ENCODE results near the gene RPL27A. TPM values are rescaled to one million over a fixed set of nuclear protein-coding genes. Genes with fewer than 3 reads are reported as not detected.

Gene RPL27A
- total RNA-seq, 1 experiment from 2014 or later = 1,055 TPM

DNA sequence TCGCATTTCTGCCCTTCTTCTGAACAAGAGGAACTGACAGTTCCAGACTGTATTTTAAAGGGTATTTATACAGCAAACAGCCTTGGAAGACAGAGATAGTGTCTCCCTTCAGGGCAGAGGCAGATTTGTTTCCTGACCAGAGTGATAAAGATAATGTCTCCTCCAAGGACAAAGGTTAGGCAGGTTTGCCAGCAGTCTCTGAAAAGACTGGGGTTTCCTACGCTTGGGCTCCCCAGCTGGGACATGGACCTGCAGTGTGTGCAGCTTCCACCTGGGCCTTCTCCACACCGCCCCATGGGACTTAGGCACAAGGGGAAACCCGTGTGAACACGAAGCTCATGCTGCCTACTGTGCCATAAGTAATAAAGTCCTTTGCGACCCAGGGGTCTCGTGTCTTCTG is 42.1 kb downstream of the RPL27A start:
- POLR2A ChIA-PET = no interaction called here
- RAD21 ChIA-PET (ENCODE audit: low non-redundant PET in 1 of 2, low total read pairs in 2 of 2, uncharacterized antibody in 2 of 2, unreplicated experiment in 2 of 2) = no interaction called here
- Histone ChIP-seq H3K4me3 (replicated peaks in 1 of 2; ENCODE audit: low read depth in 1 of 2, low read length in 2 of 2) (no peak overlapping the region), H3K36me3 (ENCODE audit: control insufficient read depth in 1 of 2, insufficient read depth in 2 of 2, low read length in 2 of 2) (no peaks in the 10 kb centered on the region), H2AFZ (ENCODE audit: low read depth, low read length, poor library complexity, severe bottlenecking) (no peak overlapping the region), H3K9me3 (ENCODE audit: control insufficient read depth in 1 of 2, insufficient read depth in 1 of 2, low read depth in 1 of 2, low read length in 2 of 2) (no peaks in the 10 kb centered on the region), H3K27me3 (ENCODE audit: insufficient read depth, low read length) (no peaks in the 10 kb centered on the region), H3K9me2 (ENCODE audit: insufficient read depth) (no peaks in the 10 kb centered on the region), H4K20me1 (ENCODE audit: insufficient read depth) (no peaks in the 10 kb centered on the region), H3K9ac (ENCODE audit: low read length) (no peak overlapping the region), H3K27ac (ENCODE audit: low read depth, low read length) (no peak overlapping the region), H3K4me2 (ENCODE audit: low read length) (no peak overlapping the region), H3K4me1 (ENCODE audit: control insufficient read depth in 1 of 2, insufficient read depth in 2 of 2, low read length in 2 of 2) (peaks cover 26 to 40% of the 10 kb centered on the region in 2 experiments), H3K79me2 (ENCODE audit: insufficient read depth, low read length) (no peaks in the 10 kb centered on the region)
- TF ChIP-seq ZFX (IDR thresholded peaks at IDR 0.05) = no peak
- CTCF ChIA-PET = no interaction called here
- BruUV-seq (replicated peaks) = no TSS peak
- ATAC-seq (no peak), DNase-seq (ENCODE audit: low read depth, low spot score) (no peak)
- intact Hi-C loops (cut with micrococcal nuclease) = no loop called here

DNA sequence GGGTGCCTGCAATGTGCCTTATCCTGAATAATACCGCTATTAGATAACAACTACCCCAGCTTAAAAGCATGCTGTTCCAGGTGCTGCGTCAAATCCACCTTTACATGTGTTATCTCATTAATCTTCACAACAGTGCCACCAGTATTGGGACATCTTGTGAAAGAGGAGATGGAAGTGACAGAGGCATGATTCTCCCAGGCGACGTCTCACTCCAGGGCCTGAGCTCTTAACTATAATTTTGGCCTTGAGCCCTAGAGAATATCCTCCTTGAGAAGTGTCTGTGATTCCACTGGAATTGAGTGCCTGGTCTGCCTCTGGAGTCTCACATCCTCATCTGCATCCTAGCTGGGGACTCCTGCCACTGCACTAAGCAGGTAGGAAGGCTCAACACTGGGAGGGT is 43.8 kb downstream of the RPL27A start:
- ATAC-seq (no peak), DNase-seq (ENCODE audit: low read depth, low spot score) (no peak)
- Histone ChIP-seq H3K9me2 (ENCODE audit: insufficient read depth) (no peaks in the 10 kb centered on the region), H4K20me1 (ENCODE audit: insufficient read depth) (no peaks in the 10 kb centered on the region), H3K4me2 (ENCODE audit: low read length) (no peak overlapping the region), H3K27ac (ENCODE audit: low read depth, low read length) (no peak overlapping the region), H3K4me3 (replicated peaks in 1 of 2; ENCODE audit: low read depth in 1 of 2, low read length in 2 of 2) (no peak overlapping the region), H3K27me3 (ENCODE audit: insufficient read depth, low read length) (no peaks in the 10 kb centered on the region), H3K79me2 (ENCODE audit: insufficient read depth, low read length) (no peaks in the 10 kb centered on the region), H3K9ac (ENCODE audit: low read length) (no peak overlapping the region), H2AFZ (ENCODE audit: low read depth, low read length, poor library complexity, severe bottlenecking) (no peak overlapping the region), H3K9me3 (ENCODE audit: control insufficient read depth in 1 of 2, insufficient read depth in 1 of 2, low read depth in 1 of 2, low read length in 2 of 2) (no peaks in the 10 kb centered on the region), H3K36me3 (ENCODE audit: control insufficient read depth in 1 of 2, insufficient read depth in 2 of 2, low read length in 2 of 2) (no peaks in the 10 kb centered on the region), H3K4me1 (ENCODE audit: control insufficient read depth in 1 of 2, insufficient read depth in 2 of 2, low read length in 2 of 2) (peaks cover 10 to 23% of the 10 kb centered on the region in 2 experiments)
- ChIA-PET CTCF (no interaction called here), RAD21 (ENCODE audit: low non-redundant PET in 1 of 2, low total read pairs in 2 of 2, uncharacterized antibody in 2 of 2, unreplicated experiment in 2 of 2) (no interaction called here), POLR2A (interaction anchor here (1.0 kb wide), 1 partner anchor 38 kb away, joined by 3 read pairs; no protein-coding TSS in a partner anchor)
- intact Hi-C loops (cut with micrococcal nuclease) = no loop called here
- no TSS peak for BruUV-seq (replicated peaks)
- TF ChIP-seq EZH2 (IDR thresholded peaks at IDR 0.05) (no peak), SP1 (IDR thresholded peaks at IDR 0.05; ENCODE audit: low read depth) (no peak), ZNF274 (IDR thresholded peaks at IDR 0.05; ENCODE audit: low read depth, low read length) (no peak), POLR2AphosphoS5 (IDR thresholded peaks at IDR 0.05; ENCODE audit: low read depth, low read length) (no peak), MAX (IDR thresholded peaks at IDR 0.05) (no peak), JUND (IDR thresholded peaks at IDR 0.05) (no peak), FOSL1 (IDR thresholded peaks at IDR 0.05; ENCODE audit: low read depth) (no peak), SRF (IDR thresholded peaks at IDR 0.05; ENCODE audit: low read depth) (no peak), ELF1 (IDR thresholded peaks at IDR 0.05; ENCODE audit: borderline replicate concordance, low read depth) (no peak), CEBPB (IDR thresholded peaks at IDR 0.05; ENCODE audit: low read depth) (no peak), ZFX (IDR thresholded peaks at IDR 0.05) (no peak)
- TF ChIP-seq, protein P1, sequence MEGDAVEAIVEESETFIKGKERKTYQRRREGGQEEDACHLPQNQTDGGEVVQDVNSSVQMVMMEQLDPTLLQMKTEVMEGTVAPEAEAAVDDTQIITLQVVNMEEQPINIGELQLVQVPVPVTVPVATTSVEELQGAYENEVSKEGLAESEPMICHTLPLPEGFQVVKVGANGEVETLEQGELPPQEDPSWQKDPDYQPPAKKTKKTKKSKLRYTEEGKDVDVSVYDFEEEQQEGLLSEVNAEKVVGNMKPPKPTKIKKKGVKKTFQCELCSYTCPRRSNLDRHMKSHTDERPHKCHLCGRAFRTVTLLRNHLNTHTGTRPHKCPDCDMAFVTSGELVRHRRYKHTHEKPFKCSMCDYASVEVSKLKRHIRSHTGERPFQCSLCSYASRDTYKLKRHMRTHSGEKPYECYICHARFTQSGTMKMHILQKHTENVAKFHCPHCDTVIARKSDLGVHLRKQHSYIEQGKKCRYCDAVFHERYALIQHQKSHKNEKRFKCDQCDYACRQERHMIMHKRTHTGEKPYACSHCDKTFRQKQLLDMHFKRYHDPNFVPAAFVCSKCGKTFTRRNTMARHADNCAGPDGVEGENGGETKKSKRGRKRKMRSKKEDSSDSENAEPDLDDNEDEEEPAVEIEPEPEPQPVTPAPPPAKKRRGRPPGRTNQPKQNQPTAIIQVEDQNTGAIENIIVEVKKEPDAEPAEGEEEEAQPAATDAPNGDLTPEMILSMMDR (IDR thresholded peaks at IDR 0.05 in 2 of 3, conservative IDR thresholded peaks at IDR 0.05 in 1 of 3; ENCODE audit: borderline replicate concordance in 1 of 3, insufficient read depth in 1 of 3, low read depth in 2 of 3, low read length in 2 of 3) = no peak
- TF ChIP-seq, protein P2, sequence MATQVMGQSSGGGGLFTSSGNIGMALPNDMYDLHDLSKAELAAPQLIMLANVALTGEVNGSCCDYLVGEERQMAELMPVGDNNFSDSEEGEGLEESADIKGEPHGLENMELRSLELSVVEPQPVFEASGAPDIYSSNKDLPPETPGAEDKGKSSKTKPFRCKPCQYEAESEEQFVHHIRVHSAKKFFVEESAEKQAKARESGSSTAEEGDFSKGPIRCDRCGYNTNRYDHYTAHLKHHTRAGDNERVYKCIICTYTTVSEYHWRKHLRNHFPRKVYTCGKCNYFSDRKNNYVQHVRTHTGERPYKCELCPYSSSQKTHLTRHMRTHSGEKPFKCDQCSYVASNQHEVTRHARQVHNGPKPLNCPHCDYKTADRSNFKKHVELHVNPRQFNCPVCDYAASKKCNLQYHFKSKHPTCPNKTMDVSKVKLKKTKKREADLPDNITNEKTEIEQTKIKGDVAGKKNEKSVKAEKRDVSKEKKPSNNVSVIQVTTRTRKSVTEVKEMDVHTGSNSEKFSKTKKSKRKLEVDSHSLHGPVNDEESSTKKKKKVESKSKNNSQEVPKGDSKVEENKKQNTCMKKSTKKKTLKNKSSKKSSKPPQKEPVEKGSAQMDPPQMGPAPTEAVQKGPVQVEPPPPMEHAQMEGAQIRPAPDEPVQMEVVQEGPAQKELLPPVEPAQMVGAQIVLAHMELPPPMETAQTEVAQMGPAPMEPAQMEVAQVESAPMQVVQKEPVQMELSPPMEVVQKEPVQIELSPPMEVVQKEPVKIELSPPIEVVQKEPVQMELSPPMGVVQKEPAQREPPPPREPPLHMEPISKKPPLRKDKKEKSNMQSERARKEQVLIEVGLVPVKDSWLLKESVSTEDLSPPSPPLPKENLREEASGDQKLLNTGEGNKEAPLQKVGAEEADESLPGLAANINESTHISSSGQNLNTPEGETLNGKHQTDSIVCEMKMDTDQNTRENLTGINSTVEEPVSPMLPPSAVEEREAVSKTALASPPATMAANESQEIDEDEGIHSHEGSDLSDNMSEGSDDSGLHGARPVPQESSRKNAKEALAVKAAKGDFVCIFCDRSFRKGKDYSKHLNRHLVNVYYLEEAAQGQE (IDR thresholded peaks at IDR 0.05; ENCODE audit: low read depth) = no peak
- TF ChIP-seq, protein P3, sequence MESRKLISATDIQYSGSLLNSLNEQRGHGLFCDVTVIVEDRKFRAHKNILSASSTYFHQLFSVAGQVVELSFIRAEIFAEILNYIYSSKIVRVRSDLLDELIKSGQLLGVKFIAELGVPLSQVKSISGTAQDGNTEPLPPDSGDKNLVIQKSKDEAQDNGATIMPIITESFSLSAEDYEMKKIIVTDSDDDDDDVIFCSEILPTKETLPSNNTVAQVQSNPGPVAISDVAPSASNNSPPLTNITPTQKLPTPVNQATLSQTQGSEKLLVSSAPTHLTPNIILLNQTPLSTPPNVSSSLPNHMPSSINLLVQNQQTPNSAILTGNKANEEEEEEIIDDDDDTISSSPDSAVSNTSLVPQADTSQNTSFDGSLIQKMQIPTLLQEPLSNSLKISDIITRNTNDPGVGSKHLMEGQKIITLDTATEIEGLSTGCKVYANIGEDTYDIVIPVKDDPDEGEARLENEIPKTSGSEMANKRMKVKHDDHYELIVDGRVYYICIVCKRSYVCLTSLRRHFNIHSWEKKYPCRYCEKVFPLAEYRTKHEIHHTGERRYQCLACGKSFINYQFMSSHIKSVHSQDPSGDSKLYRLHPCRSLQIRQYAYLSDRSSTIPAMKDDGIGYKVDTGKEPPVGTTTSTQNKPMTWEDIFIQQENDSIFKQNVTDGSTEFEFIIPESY (IDR thresholded peaks at IDR 0.05; ENCODE audit: extremely low read depth, insufficient replicate concordance, low read length) = no peak
